ENCODE measurements around the gene SERTAD2. TPM values are rescaled to one million over a fixed set of nuclear protein-coding genes. Genes with fewer than 3 reads are reported as not detected.

SERTAD2 gene
- total RNA-seq, 1 donor from 2014 or later = 19.1 TPM

- Histone ChIP-seq H2AFZ (replicated peaks) (no peak overlapping the region), H3K9me3 (ENCODE audit: low read depth) (no peaks in the 10 kb centered on the region), H3F3A (ENCODE audit: low read depth) (peaks cover 24% of the 10 kb centered on the region), H3K4me3 (no peak overlapping the region), H3K9ac (no peak overlapping the region), H3K79me2 (ENCODE audit: low read depth) (peaks cover 97% of the 10 kb centered on the region), H3K27ac (no peak overlapping the region), H3K27me3 (no peaks in the 10 kb centered on the region), H3K4me2 (no peak overlapping the region), H3K4me1 (peaks cover 83% of the 10 kb centered on the region), H3K36me3 (no peaks in the 10 kb centered on the region), H4K20me1 (ENCODE audit: low read depth) (peaks cover 80% of the 10 kb centered on the region)
- Mint-ChIP-seq H3K4me3 (no peak overlapping the region), H3K27ac (peak overlapping the region; percentile 72), H3K4me1 (peaks cover 93% of the 10 kb centered on the region), H3K36me3 (peaks cover 9% of the 10 kb centered on the region), H3K27me3 (ENCODE audit: insufficient read depth, low read depth) (peaks cover 7% of the 10 kb centered on the region), H3K9me3 (no peaks in the 10 kb centered on the region)
- no peak for TF ChIP-seq EZH2phosphoT487 (IDR thresholded peaks at IDR 0.05)
- no peak for TF ChIP-seq EZH2 (IDR thresholded peaks at IDR 0.05)
- no peak for TF ChIP-seq CTCF (IDR thresholded peaks at IDR 0.05)
- DNase-seq (ENCODE audit: low spot score) = no peak
These were observed 12.1 kb downstream of the SERTAD2 start for GRCh38 chr2:64641599-64641998.

DNA sequence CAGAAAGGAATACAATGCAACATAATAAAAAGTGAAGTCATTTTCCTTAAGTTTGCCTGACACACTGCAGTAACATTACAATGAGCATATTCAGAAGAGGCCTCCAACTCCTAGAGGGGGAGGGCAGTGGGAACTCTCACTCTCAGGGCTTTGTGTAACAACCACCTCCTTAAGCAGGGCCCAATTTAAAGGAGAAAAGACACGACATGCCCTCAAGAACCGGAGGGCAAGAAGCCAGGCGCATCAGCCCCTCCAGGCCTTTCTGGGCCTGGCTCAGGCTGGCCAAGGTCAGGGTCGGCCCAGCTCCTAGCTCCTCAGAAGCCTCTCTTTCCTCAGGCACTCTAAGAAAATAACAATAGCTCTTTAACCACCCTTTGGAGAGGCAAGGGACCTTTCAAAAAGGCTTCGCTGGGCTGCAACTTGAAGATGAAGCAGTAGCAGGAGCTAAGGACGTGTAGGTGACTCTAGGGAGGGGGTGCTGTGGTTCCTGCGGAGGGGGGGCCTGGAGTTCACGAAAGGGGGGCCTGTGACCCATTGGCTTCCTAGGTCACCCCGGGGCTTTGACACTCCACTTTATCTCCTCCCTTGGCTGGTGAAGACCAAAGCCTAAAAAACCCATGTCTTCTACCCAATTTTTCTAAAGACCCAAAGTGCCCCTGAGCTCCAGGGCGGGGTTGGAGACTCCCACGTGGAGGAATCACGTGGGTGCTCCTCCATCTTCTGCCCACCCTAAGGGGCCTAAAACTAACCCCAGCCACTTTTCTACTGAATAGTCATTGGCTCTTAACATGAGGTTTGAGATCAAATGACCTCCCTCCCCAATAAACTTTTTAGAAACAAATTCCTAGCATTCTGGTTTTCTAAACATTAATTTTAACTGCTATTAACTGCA, 13.3 kb downstream of the SERTAD2 start:
- Mint-ChIP-seq H3K27ac (peak overlapping the region; percentile 69), H3K4me3 (peak overlapping the region; percentile 43), H3K9me3 (no peaks in the 10 kb centered on the region), H3K27me3 (ENCODE audit: insufficient read depth, low read depth) (peaks cover 8% of the 10 kb centered on the region), H3K4me1 (peaks cover 89% of the 10 kb centered on the region), H3K36me3 (peaks cover 18% of the 10 kb centered on the region)
- peaks cover 85% of the 10 kb centered on the region for H3K79me2 ChIP-seq (ENCODE audit: low read depth)
- no peaks in the 10 kb centered on the region for H3K9me3 ChIP-seq (ENCODE audit: low read depth)
- H3K27ac ChIP-seq = no peak overlapping the region
- H4K20me1 ChIP-seq (ENCODE audit: low read depth) = peaks cover 73% of the 10 kb centered on the region
- peak overlapping the region; percentile 51 for H3K4me2 ChIP-seq
- H3K4me3 ChIP-seq = no peak overlapping the region
- TF ChIP-seq CTCF (IDR thresholded peaks at IDR 0.05) (no peak), EZH2 (IDR thresholded peaks at IDR 0.05) (no peak), EZH2phosphoT487 (IDR thresholded peaks at IDR 0.05) (no peak)
- H3K27me3 ChIP-seq = no peaks in the 10 kb centered on the region
- H3K36me3 ChIP-seq = no peaks in the 10 kb centered on the region
- DNase-seq (ENCODE audit: low spot score) = no peak
- peaks cover 71% of the 10 kb centered on the region for H3K4me1 ChIP-seq
- H3K9ac ChIP-seq = no peak overlapping the region
- peaks cover 17% of the 10 kb centered on the region for H3F3A ChIP-seq (ENCODE audit: low read depth)
- no peak overlapping the region for H2AFZ ChIP-seq (replicated peaks)

DNA sequence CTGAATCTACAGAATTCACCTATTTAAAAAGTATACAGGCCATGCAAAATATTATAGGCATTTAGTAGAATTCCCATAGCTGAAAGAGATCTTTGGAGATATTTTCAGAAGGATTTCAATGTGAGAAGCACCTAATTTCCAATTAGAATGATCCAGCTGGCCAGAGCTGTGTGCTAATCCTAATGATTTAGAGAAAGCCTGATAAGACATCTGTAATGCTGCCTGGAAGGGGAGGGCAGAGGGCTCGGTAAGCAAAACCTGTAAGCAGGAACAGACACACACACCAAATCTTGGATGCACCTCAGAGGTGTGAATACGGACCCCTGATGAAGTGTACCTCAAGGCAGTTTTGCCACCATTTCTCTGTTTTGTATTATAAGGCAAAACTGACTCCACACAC, 14.0 kb downstream of the SERTAD2 start:
- no peak overlapping the region for H3K27ac ChIP-seq
- peaks cover 18% of the 10 kb centered on the region for H3K36me3 Mint-ChIP-seq
- H2AFZ ChIP-seq (replicated peaks) = no peak overlapping the region
- H3K9me3 ChIP-seq (ENCODE audit: low read depth) = no peaks in the 10 kb centered on the region
- H3K4me3 Mint-ChIP-seq = peak overlapping the region; percentile 18
- no peaks in the 10 kb centered on the region for H3K27me3 ChIP-seq
- peaks cover 69% of the 10 kb centered on the region for H3K4me1 ChIP-seq
- peaks cover 8% of the 10 kb centered on the region for H3K27me3 Mint-ChIP-seq (ENCODE audit: insufficient read depth, low read depth)
- peaks cover 88% of the 10 kb centered on the region for H3K4me1 Mint-ChIP-seq
- H3K27ac Mint-ChIP-seq = peak overlapping the region; percentile 69
- no peak overlapping the region for H3K9ac ChIP-seq
- H3K4me2 ChIP-seq = peak overlapping the region; percentile 51
- H3K36me3 ChIP-seq = peaks cover 5% of the 10 kb centered on the region
- DNase-seq (ENCODE audit: low spot score) = no peak
- TF ChIP-seq CTCF (IDR thresholded peaks at IDR 0.05) (no peak), EZH2phosphoT487 (IDR thresholded peaks at IDR 0.05) (no peak), EZH2 (IDR thresholded peaks at IDR 0.05) (no peak)
- H3K9me3 Mint-ChIP-seq = no peaks in the 10 kb centered on the region
- peaks cover 82% of the 10 kb centered on the region for H3K79me2 ChIP-seq (ENCODE audit: low read depth)
- H4K20me1 ChIP-seq (ENCODE audit: low read depth) = peaks cover 75% of the 10 kb centered on the region
- no peak overlapping the region for H3K4me3 ChIP-seq
- H3F3A ChIP-seq (ENCODE audit: low read depth) = peaks cover 10% of the 10 kb centered on the region

All from neural progenitor cell (in vitro differentiated cells).